ENCODE data around the gene PRR5L.

- no peak for TF ChIP-seq SIN3A (IDR thresholded peaks at IDR 0.05; ENCODE audit: borderline replicate concordance, insufficient read depth, low read length)
- no peak for TF ChIP-seq FOXP2 (optimal IDR thresholded peaks at IDR 0.05; ENCODE audit: borderline replicate concordance, extremely low read depth, extremely low read length, insufficient read depth)
- TF ChIP-seq TAF1 (IDR thresholded peaks at IDR 0.05; ENCODE audit: borderline replicate concordance, insufficient read depth, low read length), result no peak
Observed at GRCh38 chr11:36449561-36450096, 153.5 kb downstream of the PRR5L start.

Data from PFSK-1 (cell line).